GM12872 (cell line): Measurements from ENCODE around the gene ADGRV1.

Experiments used
- TF ChIP-seq, protein P1 (sequence below): IDR thresholded peaks from 3 replicates; pipeline ENCODE4 v1.5.1; 2011; ENCODE audit warnings: low read depth, mild to moderate bottlenecking, low read length, moderate library complexity; ENCODE audit not compliant: insufficient read depth

Gene ADGRV1

DNA sequence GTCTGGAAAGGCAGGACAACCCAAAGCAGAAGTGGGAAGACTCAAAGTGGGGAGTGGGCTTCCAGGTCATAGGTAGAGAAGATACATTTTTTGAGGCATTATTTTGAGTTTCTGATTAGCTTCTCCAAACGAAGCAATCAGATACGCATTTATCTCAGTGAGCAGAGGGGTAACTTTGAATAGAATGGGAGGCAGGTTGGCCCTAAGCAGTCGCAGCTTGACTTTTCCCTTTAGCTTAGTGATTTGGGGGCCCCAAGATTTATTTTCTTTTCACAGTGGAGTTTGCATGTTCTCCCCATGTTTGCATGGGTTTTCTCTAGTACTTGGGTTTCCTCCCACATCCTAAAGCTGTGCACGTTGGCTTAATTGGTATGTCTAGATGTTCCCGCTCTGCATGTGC is 422.6 kb downstream of the ADGRV1 start:
- TF ChIP-seq, protein P1, sequence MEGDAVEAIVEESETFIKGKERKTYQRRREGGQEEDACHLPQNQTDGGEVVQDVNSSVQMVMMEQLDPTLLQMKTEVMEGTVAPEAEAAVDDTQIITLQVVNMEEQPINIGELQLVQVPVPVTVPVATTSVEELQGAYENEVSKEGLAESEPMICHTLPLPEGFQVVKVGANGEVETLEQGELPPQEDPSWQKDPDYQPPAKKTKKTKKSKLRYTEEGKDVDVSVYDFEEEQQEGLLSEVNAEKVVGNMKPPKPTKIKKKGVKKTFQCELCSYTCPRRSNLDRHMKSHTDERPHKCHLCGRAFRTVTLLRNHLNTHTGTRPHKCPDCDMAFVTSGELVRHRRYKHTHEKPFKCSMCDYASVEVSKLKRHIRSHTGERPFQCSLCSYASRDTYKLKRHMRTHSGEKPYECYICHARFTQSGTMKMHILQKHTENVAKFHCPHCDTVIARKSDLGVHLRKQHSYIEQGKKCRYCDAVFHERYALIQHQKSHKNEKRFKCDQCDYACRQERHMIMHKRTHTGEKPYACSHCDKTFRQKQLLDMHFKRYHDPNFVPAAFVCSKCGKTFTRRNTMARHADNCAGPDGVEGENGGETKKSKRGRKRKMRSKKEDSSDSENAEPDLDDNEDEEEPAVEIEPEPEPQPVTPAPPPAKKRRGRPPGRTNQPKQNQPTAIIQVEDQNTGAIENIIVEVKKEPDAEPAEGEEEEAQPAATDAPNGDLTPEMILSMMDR, result no peak

DNA sequence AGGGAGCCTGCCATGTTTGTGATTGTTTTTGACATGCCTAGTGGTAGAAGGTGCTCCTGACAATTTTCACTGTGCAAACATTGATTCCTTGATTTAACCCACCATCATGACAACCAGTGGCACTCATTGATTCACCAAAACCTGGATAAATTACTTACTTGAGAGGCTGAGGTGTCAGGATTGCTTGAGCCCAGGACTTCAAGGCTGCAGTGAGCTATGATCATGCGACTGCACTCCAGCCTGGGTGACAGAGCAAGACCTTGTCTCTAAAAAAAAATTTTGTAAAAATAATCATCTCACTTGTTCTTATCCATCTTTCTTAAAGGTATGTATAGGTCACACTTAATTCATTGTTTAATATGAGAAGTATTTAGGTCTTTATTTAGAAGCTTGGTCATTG is 423.2 kb downstream of the ADGRV1 start:
- TF ChIP-seq, protein P1, result no peak

DNA sequence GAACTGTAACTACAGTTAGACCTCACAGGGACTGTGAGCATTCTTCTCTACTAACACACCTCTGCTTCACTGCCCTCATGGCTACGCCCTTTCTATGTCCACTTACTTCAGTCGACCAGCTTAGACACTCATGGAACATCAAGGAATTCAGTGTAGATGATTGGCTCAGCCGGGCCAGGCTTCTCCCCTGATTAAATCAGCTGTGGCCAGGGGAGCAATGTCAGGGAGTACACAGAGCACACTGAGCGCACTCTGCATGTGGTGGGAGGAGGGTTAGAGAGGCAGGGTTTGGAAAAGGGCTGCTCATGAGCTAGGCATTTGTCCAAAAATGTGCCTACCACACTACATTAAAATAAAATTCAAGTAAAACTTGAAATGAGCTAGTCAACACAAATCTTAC is 424.0 kb downstream of the ADGRV1 start:
- TF ChIP-seq, protein P1, result no peak

DNA sequence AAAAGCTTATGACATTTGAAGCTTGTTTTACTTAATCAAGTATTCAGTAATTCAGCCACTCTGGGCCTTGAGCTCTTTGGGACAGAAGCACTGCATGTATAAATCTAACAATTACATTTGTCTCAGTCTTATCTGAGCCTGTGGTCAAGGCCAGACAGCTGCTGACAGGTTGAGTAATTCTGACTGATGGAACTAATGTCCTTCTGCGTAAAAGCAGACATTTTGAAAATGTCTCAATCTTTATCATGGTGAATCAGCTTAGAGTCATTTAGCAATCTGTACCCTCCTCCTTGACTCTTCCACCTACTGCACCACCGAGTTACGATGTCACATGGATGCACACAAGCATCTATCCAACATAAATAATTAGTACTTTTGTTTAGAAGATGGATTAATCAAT is 424.6 kb downstream of the ADGRV1 start:
- TF ChIP-seq, protein P1, result no peak

DNA sequence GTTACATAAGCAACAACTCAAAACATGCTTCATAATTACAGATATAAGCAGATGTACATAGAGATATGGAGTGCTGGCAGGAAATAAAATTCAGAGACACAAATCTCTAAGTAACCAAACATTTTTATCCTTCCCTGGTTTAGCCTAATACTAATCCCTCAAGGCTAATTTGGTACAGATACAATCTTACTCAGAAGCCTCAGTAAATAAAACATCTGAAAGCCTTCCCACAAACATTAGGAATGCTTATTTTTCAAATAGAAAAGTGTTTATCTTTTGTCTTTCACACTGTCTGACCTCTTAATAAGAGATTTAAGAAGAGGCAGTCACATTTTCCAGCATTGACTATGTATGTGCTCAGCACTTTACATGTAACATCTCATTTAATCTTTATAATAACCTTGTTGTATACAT is 425.1 kb downstream of the ADGRV1 start:
- TF ChIP-seq, protein P1, result no peak

DNA sequence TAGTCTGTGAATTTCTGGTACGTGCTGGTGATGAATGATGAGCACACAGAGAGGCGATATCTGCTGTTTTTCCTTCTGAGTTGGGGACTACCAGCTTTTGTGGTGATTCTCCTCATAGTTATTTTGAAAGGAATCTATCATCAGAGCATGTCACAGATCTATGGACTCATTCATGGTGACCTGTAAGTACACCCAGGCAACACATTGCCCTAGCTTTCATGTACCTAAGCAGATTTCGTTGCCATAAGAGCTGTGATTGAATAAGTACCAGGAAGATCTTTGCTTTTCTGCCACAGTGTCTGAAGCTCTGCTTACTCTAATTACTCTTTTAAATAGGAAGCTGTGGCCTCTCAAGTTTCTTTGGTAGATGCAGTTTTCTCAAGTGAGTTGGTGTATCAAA is 426.7 kb downstream of the ADGRV1 start:
- TF ChIP-seq, protein P1, result no peak

DNA sequence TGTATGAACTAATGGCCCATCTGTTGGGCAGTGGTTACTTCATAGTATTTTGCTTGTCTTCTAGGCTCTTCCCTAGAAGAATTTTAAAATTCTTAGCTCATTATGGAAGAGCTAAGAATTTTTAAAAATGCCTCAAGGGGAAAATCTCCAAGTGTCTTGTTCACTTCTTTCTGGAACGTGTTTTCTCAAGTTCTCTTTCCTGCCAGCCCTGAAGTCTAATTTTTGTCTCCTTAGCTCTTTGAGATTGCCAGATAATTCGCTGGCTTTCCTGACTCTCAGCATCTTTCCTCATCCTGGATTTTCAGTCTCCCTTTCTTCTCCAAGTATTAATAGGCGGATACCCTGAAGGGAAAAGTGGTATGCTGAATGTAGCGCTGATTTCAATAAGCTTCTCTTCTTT is 429.1 kb downstream of the ADGRV1 start:
- TF ChIP-seq, protein P1, result no peak

DNA sequence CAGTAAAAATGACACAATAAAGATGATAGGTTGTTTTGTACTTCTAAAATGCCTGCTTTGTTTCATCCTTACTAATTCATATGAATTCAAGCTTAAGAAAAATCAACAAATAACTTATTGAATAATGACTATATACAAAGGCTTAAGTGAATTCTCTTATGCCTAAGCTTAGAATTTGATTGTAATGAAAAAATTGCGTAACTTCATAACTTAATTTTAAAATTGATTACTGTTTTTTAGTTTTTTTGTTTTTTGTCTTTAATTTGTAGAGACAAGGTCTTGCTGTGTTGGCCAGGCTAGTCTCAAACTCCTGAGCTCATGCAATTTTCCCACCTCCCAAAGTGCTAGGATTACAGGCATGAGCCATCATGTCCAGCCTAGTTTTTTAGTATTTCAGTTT is 432.6 kb downstream of the ADGRV1 start:
- TF ChIP-seq, protein P1, result no peak
